ENCODE data around the gene TEX52.

Gene TEX52

GRCh38 chr12:2823483-2823882 is 33.4 kb downstream of the TEX52 start:
- no peak overlapping the region for H3K4me3 ChIP-seq (ENCODE audit: low read length)
- H3K36me3 ChIP-seq (ENCODE audit: control insufficient read depth, insufficient read depth, low read length): peaks cover 5% of the 10 kb centered on the region
- H3K27me3 ChIP-seq (ENCODE audit: control insufficient read depth, insufficient read depth, low read length): no peaks in the 10 kb centered on the region
- no peak overlapping the region for H3K9ac ChIP-seq (ENCODE audit: low read length)
- H3K9me3 ChIP-seq (ENCODE audit: control insufficient read depth, low read length): no peaks in the 10 kb centered on the region
- H3K4me1 ChIP-seq (ENCODE audit: control insufficient read depth, insufficient read depth, low read length): no peaks in the 10 kb centered on the region

GRCh38 chr12:2820432-2820831 is 36.4 kb downstream of the TEX52 start:
- no peak overlapping the region for H3K9ac ChIP-seq (ENCODE audit: low read length)
- peaks cover 2% of the 10 kb centered on the region for H3K36me3 ChIP-seq (ENCODE audit: control insufficient read depth, insufficient read depth, low read length)
- H3K27me3 ChIP-seq (ENCODE audit: control insufficient read depth, insufficient read depth, low read length): no peaks in the 10 kb centered on the region
- no peaks in the 10 kb centered on the region for H3K9me3 ChIP-seq (ENCODE audit: control insufficient read depth, low read length)
- no peak overlapping the region for H3K4me3 ChIP-seq (ENCODE audit: low read length)
- H3K4me1 ChIP-seq (ENCODE audit: control insufficient read depth, insufficient read depth, low read length): no peaks in the 10 kb centered on the region

DNA sequence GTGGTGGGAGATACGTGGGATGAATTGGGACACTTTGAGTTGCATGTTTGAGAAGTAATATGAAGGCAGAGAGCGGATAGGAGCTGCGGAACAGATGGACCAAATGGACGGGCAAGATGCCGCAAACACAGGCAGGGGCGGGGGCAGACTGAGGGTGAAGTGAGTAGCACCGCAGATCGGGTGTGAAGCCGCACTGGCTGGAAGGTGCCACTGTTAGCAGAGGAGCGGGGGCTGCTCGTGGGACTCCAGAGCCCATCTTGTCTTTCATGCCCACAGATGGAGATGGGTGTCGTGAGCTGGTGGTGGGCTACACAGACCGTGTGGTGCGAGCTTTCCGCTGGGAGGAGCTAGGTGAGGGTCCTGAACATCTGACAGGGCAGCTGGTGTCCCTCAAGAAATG is 37.0 kb downstream of the TEX52 start:
- no peaks in the 10 kb centered on the region for H3K9me3 ChIP-seq (ENCODE audit: control insufficient read depth, low read length)

GRCh38 chr12:2813214-2814185 is 43.3 kb downstream of the TEX52 start:
- peak overlapping the region; percentile 80 for H3K9ac ChIP-seq (ENCODE audit: low read length)
- H3K4me3 ChIP-seq (ENCODE audit: low read length): peak overlapping the region; percentile 95
- no peaks in the 10 kb centered on the region for H3K9me3 ChIP-seq (ENCODE audit: control insufficient read depth, low read length)
- H3K36me3 ChIP-seq (ENCODE audit: control insufficient read depth, insufficient read depth, low read length): no peaks in the 10 kb centered on the region
- peaks cover 7% of the 10 kb centered on the region for H3K4me1 ChIP-seq (ENCODE audit: control insufficient read depth, insufficient read depth, low read length)
- no peaks in the 10 kb centered on the region for H3K27me3 ChIP-seq (ENCODE audit: control insufficient read depth, insufficient read depth, low read length)

More for the DNA sequence above, 37.0 kb downstream of the TEX52 start:
- H3K27me3 ChIP-seq (ENCODE audit: control insufficient read depth, insufficient read depth, low read length): no peaks in the 10 kb centered on the region
- H3K4me3 ChIP-seq (ENCODE audit: low read length): no peak overlapping the region
- no peaks in the 10 kb centered on the region for H3K36me3 ChIP-seq (ENCODE audit: control insufficient read depth, insufficient read depth, low read length)
- H3K4me1 ChIP-seq (ENCODE audit: control insufficient read depth, insufficient read depth, low read length): no peaks in the 10 kb centered on the region
- H3K9ac ChIP-seq (ENCODE audit: low read length): no peak overlapping the region

- no peaks in the 10 kb centered on the region for H3K9me3 ChIP-seq (ENCODE audit: control insufficient read depth, low read length)
- peak within 1 kb of the TSS; percentile 80 for H3K9ac ChIP-seq (ENCODE audit: low read length)
- H3K36me3 ChIP-seq (ENCODE audit: control insufficient read depth, insufficient read depth, low read length): no peaks in the 10 kb centered on the region
- peaks cover 7% of the 10 kb centered on the region for H3K4me1 ChIP-seq (ENCODE audit: control insufficient read depth, insufficient read depth, low read length)
- H3K4me3 ChIP-seq (ENCODE audit: low read length): peak within 1 kb of the TSS; percentile 95
- no peaks in the 10 kb centered on the region for H3K27me3 ChIP-seq (ENCODE audit: control insufficient read depth, insufficient read depth, low read length)
Observed at GRCh38 chr12:2812290-2813213, 44.3 kb downstream of the TEX52 start, which contains the start of gene ITFG2. Gene ITFG2, plus strand, starts transcription at chr12:2812668. Its CDS starts 93 bp downstream, at chr12:2812761.

DNA sequence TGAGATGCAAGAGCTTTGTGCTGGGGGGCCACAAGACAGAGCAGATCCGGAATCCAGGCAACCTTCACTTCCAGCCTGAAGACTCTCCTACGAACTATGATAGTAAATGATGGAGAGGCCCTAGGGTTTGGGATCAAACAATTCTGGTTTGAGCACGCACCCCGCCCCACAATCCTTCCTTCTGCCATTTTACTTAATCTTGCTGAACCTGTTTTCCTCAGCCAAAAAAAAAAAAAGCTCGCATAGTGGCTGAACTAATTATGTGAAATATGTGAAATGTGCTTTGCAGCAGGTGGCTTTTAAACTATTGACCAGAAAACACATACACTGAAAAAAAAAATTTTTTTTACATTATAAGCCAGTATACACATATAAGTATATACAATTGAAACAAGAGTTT is 45.0 kb downstream of the TEX52 start:
- no peaks in the 10 kb centered on the region for H3K27me3 ChIP-seq (ENCODE audit: control insufficient read depth, insufficient read depth, low read length)
- peak overlapping the region; percentile 95 for H3K4me3 ChIP-seq (ENCODE audit: low read length)
- H3K36me3 ChIP-seq (ENCODE audit: control insufficient read depth, insufficient read depth, low read length): no peaks in the 10 kb centered on the region
- no peaks in the 10 kb centered on the region for H3K9me3 ChIP-seq (ENCODE audit: control insufficient read depth, low read length)
- peak overlapping the region; percentile 80 for H3K9ac ChIP-seq (ENCODE audit: low read length)
- H3K4me1 ChIP-seq (ENCODE audit: control insufficient read depth, insufficient read depth, low read length): peaks cover 7% of the 10 kb centered on the region

DNA sequence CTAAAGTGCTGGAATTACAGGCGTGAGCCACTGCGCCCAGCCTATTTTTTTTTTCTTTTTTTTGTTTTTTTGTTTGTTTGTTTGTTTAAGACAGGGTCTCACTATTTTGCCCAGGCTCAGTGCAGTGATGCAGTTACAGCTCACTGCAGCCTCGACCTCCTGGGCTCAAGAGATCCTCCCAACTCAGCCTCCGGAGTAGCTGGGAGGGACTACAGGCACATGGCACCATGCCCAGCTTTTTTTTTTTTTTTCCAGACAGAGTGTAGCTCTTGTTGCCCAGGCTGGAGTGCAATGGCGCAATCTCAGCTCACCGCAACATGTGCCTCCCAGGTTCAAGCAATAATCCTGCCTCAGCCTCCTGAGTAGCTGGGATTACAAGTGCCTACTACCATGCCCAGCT is 50.1 kb downstream of the TEX52 start:
- Histone ChIP-seq H3K4me1 (ENCODE audit: control insufficient read depth, insufficient read depth, low read length) (peaks cover 2% of the 10 kb centered on the region), H3K9ac (ENCODE audit: low read length) (no peak overlapping the region), H3K36me3 (ENCODE audit: control insufficient read depth, insufficient read depth, low read length) (peaks cover 9% of the 10 kb centered on the region), H3K4me3 (ENCODE audit: low read length) (no peak overlapping the region), H3K9me3 (ENCODE audit: control insufficient read depth, low read length) (no peaks in the 10 kb centered on the region), H3K27me3 (ENCODE audit: control insufficient read depth, insufficient read depth, low read length) (no peaks in the 10 kb centered on the region)

- Histone ChIP-seq H3K36me3 (ENCODE audit: control insufficient read depth, insufficient read depth, low read length) (peaks cover 14% of the 10 kb centered on the region), H3K4me1 (ENCODE audit: control insufficient read depth, insufficient read depth, low read length) (no peaks in the 10 kb centered on the region), H3K27me3 (ENCODE audit: control insufficient read depth, insufficient read depth, low read length) (no peaks in the 10 kb centered on the region), H3K9me3 (ENCODE audit: control insufficient read depth, low read length) (no peaks in the 10 kb centered on the region), H3K4me3 (ENCODE audit: low read length) (no peak overlapping the region), H3K9ac (ENCODE audit: low read length) (no peak overlapping the region)
Observed at GRCh38 chr12:2805143-2805520, 51.7 kb downstream of the TEX52 start.

GRCh38 chr12:2804393-2805142 is 52.3 kb downstream of the TEX52 start:
- Histone ChIP-seq H3K9ac (ENCODE audit: low read length) (no peak overlapping the region), H3K9me3 (ENCODE audit: control insufficient read depth, low read length) (no peaks in the 10 kb centered on the region), H3K36me3 (ENCODE audit: control insufficient read depth, insufficient read depth, low read length) (peaks cover 16% of the 10 kb centered on the region), H3K4me3 (ENCODE audit: low read length) (no peak overlapping the region), H3K27me3 (ENCODE audit: control insufficient read depth, insufficient read depth, low read length) (no peaks in the 10 kb centered on the region), H3K4me1 (ENCODE audit: control insufficient read depth, insufficient read depth, low read length) (no peaks in the 10 kb centered on the region)

DNA sequence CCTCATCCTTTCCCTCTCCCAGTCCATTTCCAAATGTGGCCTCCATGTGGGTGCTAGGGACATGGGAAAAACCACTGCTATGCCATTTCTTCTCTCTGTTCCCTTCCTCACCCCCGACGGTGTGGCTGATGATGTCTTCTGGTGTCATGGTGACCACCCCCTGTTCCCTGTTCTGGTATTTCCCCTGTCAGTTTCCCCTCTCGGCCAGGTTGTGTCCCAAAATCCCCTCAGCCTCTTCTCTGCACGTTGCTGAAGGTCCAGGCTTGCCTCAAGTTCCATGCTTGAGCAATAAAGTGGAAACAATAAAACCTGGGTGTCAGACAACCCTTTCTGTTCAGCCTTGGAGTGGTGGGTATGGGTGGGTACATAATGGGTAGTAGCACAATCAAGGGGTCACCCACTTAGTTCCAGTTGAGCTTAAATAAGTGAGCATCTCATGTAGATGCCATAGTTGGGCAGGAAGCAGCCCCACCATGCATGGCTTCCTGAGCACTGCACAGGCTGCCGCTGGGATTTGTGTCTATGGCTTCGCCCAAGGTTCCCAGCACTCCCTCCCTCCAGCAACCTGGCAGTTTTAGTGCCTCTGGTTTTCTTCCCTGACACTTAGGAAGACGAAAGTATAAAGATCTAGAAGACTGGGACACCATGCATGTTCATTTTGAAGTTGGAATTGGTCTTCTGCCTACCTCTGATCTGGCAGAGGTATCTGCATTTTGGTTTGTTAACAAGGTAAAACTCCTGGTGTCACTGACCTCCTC is 53.0 kb downstream of the TEX52 start:
- no peak overlapping the region for H3K9ac ChIP-seq (ENCODE audit: low read length)
- no peaks in the 10 kb centered on the region for H3K4me1 ChIP-seq (ENCODE audit: control insufficient read depth, insufficient read depth, low read length)
- H3K27me3 ChIP-seq (ENCODE audit: control insufficient read depth, insufficient read depth, low read length): no peaks in the 10 kb centered on the region
- H3K36me3 ChIP-seq (ENCODE audit: control insufficient read depth, insufficient read depth, low read length): peaks cover 23% of the 10 kb centered on the region
- H3K4me3 ChIP-seq (ENCODE audit: low read length): no peak overlapping the region
- H3K9me3 ChIP-seq (ENCODE audit: control insufficient read depth, low read length): no peaks in the 10 kb centered on the region
